OCI-LY7 (cell line): ENCODE measurements around the gene TRAPPC10. TPM values are rescaled to one million over a fixed set of nuclear protein-coding genes. Genes with fewer than 3 reads are reported as not detected.

Experiments
- BruUV-seq: library from RNA; stranded (reverse); fragments of 400-500 nt; replicated peaks from 2 replicates; lab custom pipeline; 2021; lab: Mats Ljungman, UMichigan
- CTCF ChIA-PET: fragments of 300-600 bp; sonication (Branson Sonifier 250); formaldehyde crosslinking; loops from one replicate; lab custom pipeline; 2022; ENCODE audit warnings: antibody characterized with exemption; ENCODE audit not compliant: unreplicated experiment; lab: Charles Lee
- POLR2A ChIA-PET: fragments of 300-600 bp; sonication (Branson Sonifier 250); formaldehyde crosslinking; loops from one replicate; lab custom pipeline; 2022; ENCODE audit warnings: antibody characterized with exemption; lab: Charles Lee
- DNase-seq: peaks from one replicate; pipeline ENCODE4 v3.0.0-alpha.2; 2015; ENCODE audit warnings: low spot score
- H2AFZ ChIP-seq: fragments of 200-600 bp; sonication (generic), shearing (Covaris generic); 2 replicates; pipeline ENCODE4 v1.6.1; 2014; ENCODE audit warnings: mild to moderate bottlenecking, antibody characterized with exemption, low read length, moderate library complexity
- H3K27ac ChIP-seq: fragments of 200-600 bp; sonication (generic); 2 replicates; pipeline ENCODE4 v1.5.1; 2014; ENCODE audit warnings: mixed run types, low read depth, mild to moderate bottlenecking, moderate library complexity, low read length, inconsistent platforms; ENCODE audit not compliant: poor library complexity, severe bottlenecking
- H3K36me3 ChIP-seq: fragments of 200-600 bp; sonication (generic); 2 replicates; pipeline ENCODE4 v1.6.1; 2014; ENCODE audit warnings: mild to moderate bottlenecking, antibody characterized with exemption, low read length, moderate library complexity, mixed read lengths; ENCODE audit not compliant: insufficient read depth
- H3K4me1 ChIP-seq: fragments of 200-600 bp; sonication (generic); 2 replicates; pipeline ENCODE4 v1.5.1; 2014; ENCODE audit warnings: mild to moderate bottlenecking, low read length; ENCODE audit not compliant: insufficient read depth, poor library complexity, severe bottlenecking
- H3K4me2 ChIP-seq: fragments of 200-600 bp; sonication (generic); 2 replicates; pipeline ENCODE4 v1.6.1; 2014; ENCODE audit warnings: mild to moderate bottlenecking, low read length
- H3K4me3 ChIP-seq: fragments of 200-600 bp; sonication (generic); 2 replicates; pipeline ENCODE4 v1.5.1; 2014; ENCODE audit warnings: mild to moderate bottlenecking, low read depth, low read length; ENCODE audit not compliant: poor library complexity, severe bottlenecking
- H3K79me2 ChIP-seq: fragments of 200-600 bp; sonication (generic); 2 replicates; pipeline ENCODE4 v1.6.1; 2016; ENCODE audit warnings: low read depth, mild to moderate bottlenecking, low read length, moderate library complexity, mixed read lengths; ENCODE audit not compliant: insufficient read depth
- H3K9me2 ChIP-seq: fragments of 200-600 bp; sonication (generic); 2 replicates; pipeline ENCODE4 v1.6.1; 2016; ENCODE audit warnings: mild to moderate bottlenecking, low read length, mixed read lengths; ENCODE audit not compliant: insufficient read depth
- H3K9me3 ChIP-seq: fragments of 200-600 bp; sonication (generic); 2 replicates; pipeline ENCODE4 v1.6.1; 2014; ENCODE audit warnings: mild to moderate bottlenecking, mixed run types, low read length, mixed read lengths
- H4K20me1 ChIP-seq: fragments of 200-600 bp; sonication (generic); 2 replicates; pipeline ENCODE4 v1.6.1; 2014; ENCODE audit warnings: mild to moderate bottlenecking, antibody characterized with exemption, low read length, moderate library complexity, mixed read lengths; ENCODE audit not compliant: insufficient read depth
- EZH2phosphoT487 ChIP-seq: fragments of 200-600 bp; sonication (generic); IDR thresholded peaks from 2 replicates; pipeline ENCODE4 v1.6.1; 2018; ENCODE audit warnings: low read depth, borderline replicate concordance, mild to moderate bottlenecking, mixed run types, antibody characterized with exemption, low read length, moderate library complexity, mixed read lengths
- intact Hi-C: fragments of 100-400 bp; cut with micrococcal nuclease; formaldehyde crosslinking; loops from one replicate; pipeline ENCODE4 v1.10.0; 2022; ENCODE audit not compliant: unreplicated experiment
- total RNA-seq, 2 experiments: library from RNA; depleted of rRNA in 1 of 2; stranded (reverse); fragments of >200 nt in 1 of 2; shearing (Covaris generic) in 1 of 2; gene quantifications; 2 replicates each; pipeline ENCODE4 v1.2.3, GENCODE V29; 2014 to 2022
- TF ChIP-seq, protein P1 (sequence below): fragments of 200-600 bp; sonication (generic); conservative IDR thresholded peaks from 2 replicates; pipeline ENCODE4 v1.5.1; 2014; ENCODE audit warnings: mild to moderate bottlenecking, antibody characterized with exemption, low read length, moderate library complexity, mixed read lengths

Gene TRAPPC10
- total RNA-seq, 2 experiments from 2014 or later: 37.4 to 54.7 TPM

DNA sequence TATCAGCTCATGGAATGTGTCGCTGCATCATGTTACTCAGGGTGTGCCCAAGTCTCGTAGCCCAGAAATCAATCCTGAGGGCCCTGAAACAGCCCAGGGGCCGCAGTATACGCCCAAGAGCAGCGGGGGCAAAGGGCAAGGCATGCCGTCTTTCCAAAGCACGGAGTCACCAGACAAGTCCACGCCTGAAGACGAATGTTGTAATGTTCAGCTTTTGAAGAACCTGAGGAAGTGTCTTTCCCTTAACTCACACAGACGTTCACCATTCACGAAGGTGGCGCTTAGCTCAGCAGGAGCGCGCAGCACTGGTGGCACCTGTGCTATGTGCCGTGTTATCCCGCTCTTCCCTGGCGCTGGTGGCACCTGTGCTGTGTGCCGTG lies 76.3 kb downstream of the TRAPPC10 start:
- Histone ChIP-seq H3K9me2 (no peaks in the 10 kb centered on the region), H3K79me2 (no peaks in the 10 kb centered on the region), H3K36me3 (peaks cover 81% of the 10 kb centered on the region), H3K4me1 (peaks cover 26% of the 10 kb centered on the region), H3K4me3 (no peak overlapping the region), H4K20me1 (no peaks in the 10 kb centered on the region), H3K27ac (no peak overlapping the region), H3K9me3 (no peaks in the 10 kb centered on the region), H3K4me2 (no peak overlapping the region), H2AFZ (no peak overlapping the region)
- CTCF ChIA-PET: no interaction called here
- no peak for TF ChIP-seq EZH2phosphoT487
- TF ChIP-seq, protein P1, sequence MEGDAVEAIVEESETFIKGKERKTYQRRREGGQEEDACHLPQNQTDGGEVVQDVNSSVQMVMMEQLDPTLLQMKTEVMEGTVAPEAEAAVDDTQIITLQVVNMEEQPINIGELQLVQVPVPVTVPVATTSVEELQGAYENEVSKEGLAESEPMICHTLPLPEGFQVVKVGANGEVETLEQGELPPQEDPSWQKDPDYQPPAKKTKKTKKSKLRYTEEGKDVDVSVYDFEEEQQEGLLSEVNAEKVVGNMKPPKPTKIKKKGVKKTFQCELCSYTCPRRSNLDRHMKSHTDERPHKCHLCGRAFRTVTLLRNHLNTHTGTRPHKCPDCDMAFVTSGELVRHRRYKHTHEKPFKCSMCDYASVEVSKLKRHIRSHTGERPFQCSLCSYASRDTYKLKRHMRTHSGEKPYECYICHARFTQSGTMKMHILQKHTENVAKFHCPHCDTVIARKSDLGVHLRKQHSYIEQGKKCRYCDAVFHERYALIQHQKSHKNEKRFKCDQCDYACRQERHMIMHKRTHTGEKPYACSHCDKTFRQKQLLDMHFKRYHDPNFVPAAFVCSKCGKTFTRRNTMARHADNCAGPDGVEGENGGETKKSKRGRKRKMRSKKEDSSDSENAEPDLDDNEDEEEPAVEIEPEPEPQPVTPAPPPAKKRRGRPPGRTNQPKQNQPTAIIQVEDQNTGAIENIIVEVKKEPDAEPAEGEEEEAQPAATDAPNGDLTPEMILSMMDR: no peak
- intact Hi-C loops: no loop called here
- BruUV-seq: no TSS peak
- DNase-seq: no peak
- POLR2A ChIA-PET: no interaction called here

DNA sequence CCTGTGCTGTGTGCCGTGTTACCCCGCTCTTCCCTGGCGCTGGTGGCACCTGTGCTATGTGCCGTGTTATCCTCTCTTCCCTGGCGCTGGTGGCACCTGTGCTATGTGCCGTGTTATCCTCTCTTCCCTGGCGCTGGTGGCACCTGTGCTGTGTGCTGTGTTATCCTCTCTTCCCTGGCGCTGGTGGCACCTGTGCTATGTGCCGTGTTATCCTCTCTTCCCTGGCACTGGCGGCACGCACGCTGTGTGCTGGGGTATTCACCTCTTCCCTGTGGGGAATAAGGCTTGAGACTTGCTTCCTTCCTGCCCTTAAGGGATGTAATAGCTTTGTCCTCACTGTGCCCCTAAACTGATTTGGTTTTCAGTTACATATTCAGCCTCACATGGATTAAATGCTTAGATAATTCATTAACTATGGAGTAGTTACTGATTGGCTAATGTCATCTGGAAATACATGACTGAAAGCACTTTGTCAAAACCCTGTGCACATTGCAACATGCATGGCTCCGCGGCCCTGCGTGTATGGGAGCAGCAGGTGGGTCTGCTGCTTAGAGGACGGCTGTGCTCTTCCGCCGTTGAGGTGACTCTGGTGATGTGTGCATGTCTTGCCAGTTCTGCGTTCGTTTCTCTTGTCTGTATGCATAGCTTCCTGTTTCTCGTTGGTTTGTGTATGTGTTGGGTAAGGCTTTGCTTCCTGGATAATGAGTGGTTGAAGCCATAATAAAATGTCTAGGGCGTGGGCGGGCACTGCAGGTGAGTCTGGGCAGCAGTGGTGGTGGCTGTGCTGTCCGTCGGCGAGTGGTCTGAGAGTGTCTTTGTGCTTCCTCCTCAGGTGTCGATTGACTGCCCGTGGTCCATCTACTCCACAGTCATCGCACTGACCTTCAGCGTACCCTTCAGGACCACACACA lies 77.1 kb downstream of the TRAPPC10 start:
- no TSS peak for BruUV-seq
- no peaks in the 10 kb centered on the region for H4K20me1 ChIP-seq
- ChIA-PET CTCF (no interaction called here), POLR2A (no interaction called here)
- peaks cover 26% of the 10 kb centered on the region for H3K4me1 ChIP-seq
- intact Hi-C loops: no loop called here
- peak; percentile 70 for DNase-seq
- H3K4me3 ChIP-seq: no peak overlapping the region
- H3K9me3 ChIP-seq: no peaks in the 10 kb centered on the region
- no peak for TF ChIP-seq EZH2phosphoT487
- TF ChIP-seq, protein P1: no peak
- H3K4me2 ChIP-seq: peak overlapping the region; percentile 30; the same call in 1 of the 2 replicates
- H3K9me2 ChIP-seq: no peaks in the 10 kb centered on the region
- H3K27ac ChIP-seq: peak overlapping the region; percentile 77
- H2AFZ ChIP-seq: no peak overlapping the region
- peaks cover 81% of the 10 kb centered on the region for H3K36me3 ChIP-seq
- H3K79me2 ChIP-seq: no peaks in the 10 kb centered on the region

DNA sequence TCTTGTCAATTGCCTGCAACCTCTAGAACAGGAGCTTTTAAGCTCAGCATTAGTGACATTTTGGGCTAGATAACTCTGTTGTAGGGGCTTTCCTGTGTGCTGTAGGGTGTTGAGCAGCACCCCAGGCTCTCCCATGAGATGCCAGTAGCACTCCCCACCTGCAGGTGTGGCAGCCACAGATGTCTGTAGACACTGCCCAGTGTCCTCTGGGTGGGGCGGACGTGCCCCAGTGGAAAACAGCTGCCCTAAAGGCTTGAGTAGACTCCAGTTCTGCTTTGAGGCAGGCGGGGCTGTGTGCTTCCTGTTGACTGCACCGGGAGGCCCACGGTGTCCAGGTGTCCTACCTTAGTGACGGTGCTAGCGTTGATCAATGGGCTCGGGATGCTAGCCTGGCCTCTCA lies 78.2 kb downstream of the TRAPPC10 start:
- TF ChIP-seq, protein P1: no peak
- TF ChIP-seq EZH2phosphoT487: no peak
- Histone ChIP-seq H3K9me2 (no peaks in the 10 kb centered on the region), H3K4me1 (peaks cover 26% of the 10 kb centered on the region), H2AFZ (no peak overlapping the region), H3K79me2 (no peaks in the 10 kb centered on the region), H3K4me2 (peak overlapping the region; percentile 30), H3K27ac (peak overlapping the region; percentile 77), H3K4me3 (no peak overlapping the region), H3K36me3 (peaks cover 75% of the 10 kb centered on the region), H4K20me1 (no peaks in the 10 kb centered on the region), H3K9me3 (no peaks in the 10 kb centered on the region)
- POLR2A ChIA-PET: no interaction called here
- CTCF ChIA-PET: no interaction called here
- DNase-seq: peak; percentile 90
- BruUV-seq: no TSS peak
- intact Hi-C loops: no loop called here
